Measurements from ENCODE around the gene ABHD14A.

DNA sequence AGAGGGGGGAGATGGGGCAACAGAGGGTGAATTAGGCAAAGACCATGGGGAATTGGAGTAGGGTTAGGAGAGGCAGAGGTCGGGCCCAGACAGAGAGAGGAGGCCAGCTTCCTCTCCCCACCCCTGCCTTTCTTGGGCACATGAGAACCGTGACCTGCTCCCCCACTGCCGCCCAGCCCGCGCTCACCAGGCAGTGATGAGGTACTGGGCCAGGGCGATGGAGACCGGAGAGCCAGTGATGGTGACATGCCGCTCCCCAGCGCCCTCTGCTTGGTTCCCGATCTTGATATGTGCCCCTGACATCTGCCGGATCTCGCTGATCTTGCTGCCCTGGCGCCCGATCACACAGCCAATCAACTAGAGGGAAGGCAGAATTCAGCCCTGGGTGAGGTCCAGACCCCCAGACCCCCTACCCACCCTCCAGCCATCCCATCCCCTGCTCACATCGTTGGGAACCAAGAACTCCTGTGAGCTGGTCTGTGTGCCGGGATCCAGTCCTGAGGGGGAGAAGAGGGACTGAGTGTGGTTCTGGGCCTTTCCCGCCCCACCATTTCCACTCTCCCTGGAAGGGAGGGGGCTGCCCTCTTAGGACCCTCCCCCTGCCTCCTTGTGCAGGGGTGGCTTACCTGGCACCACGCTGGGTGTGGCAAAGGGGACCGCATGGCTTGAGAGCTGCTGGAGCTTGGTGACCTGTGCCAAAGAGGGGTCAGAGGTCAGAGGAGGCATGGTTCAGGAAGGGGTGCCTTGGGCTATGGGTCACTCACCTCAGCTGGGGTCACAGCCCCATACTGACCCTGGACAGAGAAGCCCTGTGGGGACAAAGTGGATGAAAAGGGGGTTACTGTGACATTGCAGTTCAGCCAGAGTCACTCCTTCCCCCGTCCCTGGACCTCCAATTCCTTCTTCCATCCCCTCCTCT, 16.0 kb upstream of the ABHD14A start:
- TF ChIP-seq, protein P1, sequence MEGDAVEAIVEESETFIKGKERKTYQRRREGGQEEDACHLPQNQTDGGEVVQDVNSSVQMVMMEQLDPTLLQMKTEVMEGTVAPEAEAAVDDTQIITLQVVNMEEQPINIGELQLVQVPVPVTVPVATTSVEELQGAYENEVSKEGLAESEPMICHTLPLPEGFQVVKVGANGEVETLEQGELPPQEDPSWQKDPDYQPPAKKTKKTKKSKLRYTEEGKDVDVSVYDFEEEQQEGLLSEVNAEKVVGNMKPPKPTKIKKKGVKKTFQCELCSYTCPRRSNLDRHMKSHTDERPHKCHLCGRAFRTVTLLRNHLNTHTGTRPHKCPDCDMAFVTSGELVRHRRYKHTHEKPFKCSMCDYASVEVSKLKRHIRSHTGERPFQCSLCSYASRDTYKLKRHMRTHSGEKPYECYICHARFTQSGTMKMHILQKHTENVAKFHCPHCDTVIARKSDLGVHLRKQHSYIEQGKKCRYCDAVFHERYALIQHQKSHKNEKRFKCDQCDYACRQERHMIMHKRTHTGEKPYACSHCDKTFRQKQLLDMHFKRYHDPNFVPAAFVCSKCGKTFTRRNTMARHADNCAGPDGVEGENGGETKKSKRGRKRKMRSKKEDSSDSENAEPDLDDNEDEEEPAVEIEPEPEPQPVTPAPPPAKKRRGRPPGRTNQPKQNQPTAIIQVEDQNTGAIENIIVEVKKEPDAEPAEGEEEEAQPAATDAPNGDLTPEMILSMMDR (IDR thresholded peaks at IDR 0.05; ENCODE audit: low read length), result no peak
- TF ChIP-seq EZH2 (optimal IDR thresholded peaks at IDR 0.05; ENCODE audit: low read depth, low read length), result no peak

Measured in MM.1S (cell line).